Limb (tissue), 2 donors: ENCODE data around the gene SNX6.
"Not testable (repeated sequence)": the region's sequence is repeated elsewhere in the genome, so short reads cannot be mapped to it uniquely, and the experiment has no call there.

Source experiments
- DNase-seq, 2 donors: peaks; one replicate each; pipeline ENCODE4 v3.0.0-alpha.2; 2016; ENCODE audit errors: extremely low spot score in 2 of 2

Gene SNX6

DNA sequence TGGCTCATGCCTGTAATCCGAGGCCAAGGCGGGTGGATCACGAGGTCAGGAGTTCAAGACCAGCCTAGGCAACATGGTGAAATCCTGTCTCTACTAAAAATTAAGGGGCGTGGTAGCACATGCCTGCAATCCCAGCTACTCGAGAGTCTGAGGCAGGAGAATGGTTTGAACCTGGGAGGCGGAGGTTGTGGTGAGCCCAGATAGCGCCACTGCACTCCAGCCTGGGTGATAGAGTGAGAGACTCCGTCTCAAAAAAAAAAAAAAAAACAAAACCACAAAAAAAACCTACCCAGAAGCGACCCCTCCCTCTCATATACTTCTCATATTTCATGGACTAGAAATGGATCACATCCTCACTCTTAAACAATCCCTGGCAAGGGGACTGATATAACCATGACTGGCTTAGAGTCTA lies 4.4 kb upstream of the SNX6 start:
- not testable (repeated sequence) for DNase-seq

DNA sequence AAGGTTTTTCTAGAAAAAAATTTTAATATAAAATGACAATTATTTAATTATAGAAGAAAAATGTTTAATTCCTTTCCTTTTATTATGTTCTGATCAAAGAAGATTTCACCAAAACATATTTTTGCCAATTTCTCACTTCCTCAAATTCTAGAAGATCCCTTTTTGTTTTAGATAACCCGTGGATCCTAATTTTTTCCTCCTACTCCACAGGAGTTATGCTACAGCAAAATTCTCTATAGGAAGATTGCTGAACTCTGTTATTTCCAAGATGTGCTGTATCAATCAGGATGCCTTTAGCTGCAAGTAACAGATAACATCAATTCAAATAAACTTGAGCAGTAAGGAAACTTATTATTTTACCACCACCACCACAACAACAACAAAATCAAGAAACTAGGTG lies 3.8 kb upstream of the SNX6 start:
- no peak for DNase-seq

DNA sequence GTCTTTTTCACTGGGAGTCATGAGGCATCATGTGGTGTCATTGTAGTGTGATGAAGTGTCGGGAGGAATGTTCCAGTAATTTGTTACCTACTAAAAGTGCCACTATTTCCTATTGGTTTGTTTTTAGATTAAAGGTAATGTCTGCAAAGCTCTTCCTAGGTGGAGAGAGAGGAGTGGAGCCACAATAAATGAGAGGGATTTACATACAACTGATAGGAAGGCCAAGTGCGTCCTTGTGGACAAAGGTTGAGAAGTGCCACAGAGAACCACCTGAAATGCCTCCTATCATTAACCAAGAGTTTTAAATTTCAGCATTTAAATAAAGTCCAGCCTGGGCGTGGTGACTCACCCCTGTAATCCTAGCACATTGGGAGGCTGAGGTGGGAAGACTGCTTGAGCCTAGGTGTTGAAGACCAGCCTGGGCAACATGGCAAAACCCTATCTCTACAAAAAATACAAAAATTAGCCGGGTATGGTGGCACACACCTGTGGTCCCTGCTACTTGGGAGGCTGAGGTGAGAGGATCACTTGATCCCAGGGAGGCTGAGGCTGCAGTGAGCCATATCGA lies 2.5 kb upstream of the SNX6 start:
- no peak for DNase-seq

DNA sequence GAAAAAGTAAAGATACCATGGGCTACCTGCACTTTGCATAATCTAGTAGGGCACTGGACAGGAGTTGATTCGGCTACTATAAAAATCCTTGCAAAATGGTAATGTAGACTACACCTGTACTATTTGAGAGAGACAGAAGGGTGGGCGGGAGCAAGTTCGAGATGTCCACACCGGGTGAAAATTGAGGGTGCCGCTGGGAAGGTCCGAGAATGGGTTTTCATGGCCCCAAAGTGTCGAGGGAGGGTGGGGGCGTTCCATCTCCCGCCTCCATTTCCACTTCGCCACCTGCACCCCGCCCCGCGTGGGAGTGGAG lies 648 bp downstream of the SNX6 start:
- no peak for DNase-seq

DNA sequence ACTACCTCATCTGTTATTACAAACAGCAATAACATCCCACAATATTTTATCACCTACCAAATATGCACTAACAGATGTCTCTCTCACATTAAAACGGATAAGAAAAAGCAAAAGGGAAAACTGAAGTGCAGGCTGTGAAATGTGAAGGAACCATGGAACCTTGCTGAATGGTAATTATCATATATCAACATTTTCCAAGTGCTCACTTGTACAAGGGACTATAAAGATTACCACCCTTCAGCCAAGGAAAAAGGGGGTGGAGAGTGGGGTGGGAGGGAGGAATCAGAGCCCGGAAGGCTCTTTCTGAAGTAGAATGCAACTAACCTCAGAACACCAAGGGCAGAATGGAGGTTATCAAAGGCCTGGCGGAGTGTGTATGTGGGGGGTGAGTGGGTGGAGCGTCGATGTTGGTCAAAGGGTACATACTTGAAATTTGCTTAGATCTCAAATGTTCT lies 1.2 kb downstream of the SNX6 start:
- peak in 1 of 2 donors; percentile 26 for DNase-seq

DNA sequence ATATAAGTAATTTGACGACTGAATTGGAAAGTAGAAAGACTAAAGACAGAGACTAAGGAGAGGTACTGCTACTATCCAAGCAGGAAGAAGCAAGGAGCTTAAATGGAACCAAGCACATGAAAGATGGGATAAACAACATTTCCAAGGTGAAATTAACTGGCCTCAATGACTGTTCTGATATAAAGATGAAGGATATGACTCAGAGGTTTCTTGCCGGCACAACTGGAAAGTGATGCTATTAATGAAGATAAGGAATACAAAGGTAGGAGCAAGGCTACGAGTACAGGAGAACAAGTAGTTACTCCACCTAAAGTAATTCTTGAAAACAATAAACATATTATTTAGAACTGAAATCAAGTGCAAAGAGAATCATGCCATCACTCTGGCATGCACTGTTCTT lies 6.4 kb downstream of the SNX6 start:
- no peak for DNase-seq

DNA sequence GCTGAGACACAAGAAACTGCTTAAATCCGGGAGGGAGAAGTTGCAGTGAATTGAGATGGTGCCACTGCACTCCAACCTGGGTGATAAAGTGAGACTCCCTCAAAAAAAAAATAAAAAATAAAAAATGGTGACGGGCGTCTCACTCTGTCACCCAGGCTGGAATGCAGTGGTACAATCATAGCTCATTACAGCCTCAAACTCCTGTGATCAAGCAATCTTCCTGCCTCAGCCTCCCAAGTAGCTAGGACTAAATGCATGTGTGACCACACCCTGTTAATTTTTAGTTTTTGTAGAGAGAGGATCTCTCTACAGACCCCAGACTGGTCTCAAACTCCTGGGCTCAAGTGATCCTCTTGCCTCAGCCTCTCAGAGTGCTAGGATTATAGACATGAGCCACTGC lies 9.1 kb downstream of the SNX6 start:
- no peak for DNase-seq

DNA sequence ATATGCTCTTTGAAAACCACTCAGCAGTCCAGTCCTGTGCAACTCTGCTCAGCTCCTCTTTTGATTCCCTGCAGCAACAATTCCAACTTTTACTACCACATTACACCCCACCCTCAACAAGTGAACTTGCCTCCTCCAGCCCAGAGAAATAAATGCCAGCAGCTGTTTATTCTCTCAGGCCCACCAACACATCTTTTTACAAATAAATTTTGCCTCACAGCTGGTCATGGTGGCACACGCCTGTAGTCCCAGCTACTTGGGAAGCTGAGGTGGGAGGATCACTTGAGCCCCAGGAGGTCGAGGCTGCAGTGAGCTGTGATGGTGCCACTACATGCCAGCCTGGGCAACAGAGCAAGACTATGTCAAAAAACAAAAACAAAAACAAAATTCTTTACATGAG lies 9.8 kb downstream of the SNX6 start:
- DNase-seq, result no peak

DNA sequence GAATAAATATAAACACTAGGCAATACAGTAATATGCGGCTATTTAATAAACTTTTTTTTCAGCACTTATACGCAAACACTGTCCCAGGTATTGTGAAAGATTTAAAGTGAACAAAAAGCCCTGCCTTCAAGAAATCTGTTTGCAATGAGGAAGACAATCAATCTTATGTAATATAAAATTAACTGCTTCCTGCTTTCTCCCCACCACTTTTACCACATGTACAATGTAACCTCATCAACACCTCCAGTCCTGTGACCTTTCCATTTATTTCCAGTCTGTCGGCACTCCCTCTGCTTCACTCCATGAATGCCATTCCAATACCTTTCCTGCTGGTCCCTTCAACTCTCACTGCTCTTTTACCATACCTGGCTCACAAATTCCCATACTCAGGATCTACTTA lies 10.5 kb downstream of the SNX6 start:
- no peak for DNase-seq

DNA sequence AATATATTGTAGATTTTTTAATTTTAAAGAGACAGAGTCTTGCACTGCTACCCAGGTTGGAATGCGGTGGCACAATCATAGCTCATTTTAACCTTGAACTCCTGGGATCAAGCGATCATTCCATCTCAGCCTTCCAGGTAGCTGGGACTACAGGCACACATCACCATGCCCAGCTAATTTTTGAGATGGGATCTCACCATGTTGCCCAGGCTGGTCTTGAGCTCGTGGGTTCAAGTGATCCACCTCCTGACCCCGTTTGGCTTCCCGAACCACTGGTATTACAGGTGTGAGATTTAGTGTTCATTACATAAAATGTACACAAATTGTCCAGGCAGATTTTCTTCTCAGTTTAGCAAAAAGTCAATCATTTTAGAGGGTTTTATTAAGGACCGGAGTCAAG lies 13.6 kb downstream of the SNX6 start:
- DNase-seq, result no peak

DNA sequence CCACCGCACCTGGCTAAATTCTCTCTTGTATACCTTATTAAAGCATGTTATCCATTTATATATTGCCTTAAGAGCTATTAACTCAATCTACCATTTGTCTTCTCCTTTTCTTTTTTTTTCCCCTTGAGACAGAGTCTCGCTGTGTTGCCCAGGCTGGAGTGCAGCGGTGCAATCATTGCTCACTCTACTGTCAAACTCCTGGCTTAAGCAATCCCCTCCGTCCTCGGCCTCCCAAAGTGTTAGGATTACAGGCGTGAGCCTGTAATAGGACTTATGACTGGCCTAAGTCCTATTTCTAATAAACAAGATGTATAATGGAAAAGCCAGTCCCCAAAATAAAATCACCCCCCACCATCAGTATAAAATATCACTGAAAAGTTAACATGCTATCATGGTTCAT lies 14.4 kb downstream of the SNX6 start:
- DNase-seq, result no peak

DNA sequence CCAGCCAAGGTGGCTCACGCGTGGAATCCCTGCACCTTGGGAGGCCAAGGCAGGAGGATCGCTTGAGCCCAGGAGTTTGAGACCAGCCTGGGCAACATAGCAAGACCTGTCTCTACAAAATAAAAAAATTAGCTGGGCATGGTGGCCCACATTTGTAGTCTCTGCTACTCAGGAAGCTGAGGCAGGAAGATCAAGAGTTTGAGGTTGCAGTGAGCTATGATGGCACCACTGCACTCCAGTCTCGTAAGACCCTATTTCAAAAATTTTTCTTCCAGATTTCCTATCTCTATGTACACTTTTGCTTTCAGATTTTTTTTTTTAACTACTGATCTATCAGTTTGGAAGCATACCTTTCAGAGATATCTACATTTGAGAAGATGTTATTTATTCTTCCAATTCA lies 15.3 kb downstream of the SNX6 start:
- DNase-seq, result no peak

DNA sequence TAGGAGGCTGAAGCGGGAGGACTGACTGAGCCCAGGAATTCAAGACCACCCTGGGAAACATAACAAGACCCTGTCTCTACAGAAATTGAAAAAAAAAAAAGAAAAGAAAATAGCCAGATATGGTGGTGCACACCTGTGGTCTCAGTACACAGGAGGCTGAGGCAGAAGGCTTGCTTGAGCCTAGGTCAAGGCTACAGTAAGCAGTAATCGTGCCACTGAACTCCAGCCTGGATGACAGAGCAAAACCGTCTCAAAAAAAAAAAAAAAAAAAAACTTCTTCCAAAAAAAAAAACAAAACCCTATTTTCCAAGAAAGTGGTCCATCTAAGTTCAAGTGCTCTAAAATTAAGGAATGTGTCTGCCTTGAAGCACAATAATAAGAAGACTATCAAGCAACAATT lies 19.8 kb downstream of the SNX6 start:
- DNase-seq, result no peak

DNA sequence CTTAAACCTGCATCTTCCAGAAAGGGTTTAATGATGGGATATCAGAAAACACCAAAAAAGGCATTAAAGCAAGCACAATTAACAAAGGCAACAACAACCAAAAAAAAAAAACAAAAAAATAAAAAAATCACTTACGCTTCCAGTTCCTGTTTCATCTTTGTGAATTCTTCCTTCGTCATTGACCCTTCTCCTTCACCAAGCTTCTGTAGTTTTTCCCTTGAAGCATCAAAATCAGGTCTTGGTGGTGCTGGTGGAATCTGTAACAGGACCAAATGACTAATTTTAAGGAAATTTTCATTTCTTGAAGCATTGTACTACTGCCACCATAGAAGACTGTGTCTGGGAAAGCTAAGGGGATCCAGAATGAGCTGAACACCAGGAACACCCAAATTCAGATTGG lies 24.5 kb downstream of the SNX6 start:
- DNase-seq, result no peak

DNA sequence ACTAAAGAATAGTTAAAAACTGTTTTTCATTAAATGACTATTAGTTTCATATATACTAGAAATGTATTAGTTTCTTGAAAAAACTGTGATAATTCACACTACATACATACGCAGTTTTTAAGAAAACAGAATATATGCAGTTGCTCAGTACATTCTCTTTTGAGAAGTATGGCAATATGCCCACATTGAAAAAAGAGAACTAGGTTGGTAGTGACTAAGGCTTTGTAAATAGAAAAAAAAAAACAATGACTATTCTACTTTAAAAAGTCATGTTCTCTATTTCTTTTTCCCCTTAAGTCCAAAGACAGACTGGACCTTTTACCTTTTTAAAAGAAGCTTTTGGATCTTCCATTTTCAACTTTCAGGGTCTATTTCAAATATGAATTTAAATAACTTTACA lies 25.0 kb downstream of the SNX6 start:
- DNase-seq, result no peak

DNA sequence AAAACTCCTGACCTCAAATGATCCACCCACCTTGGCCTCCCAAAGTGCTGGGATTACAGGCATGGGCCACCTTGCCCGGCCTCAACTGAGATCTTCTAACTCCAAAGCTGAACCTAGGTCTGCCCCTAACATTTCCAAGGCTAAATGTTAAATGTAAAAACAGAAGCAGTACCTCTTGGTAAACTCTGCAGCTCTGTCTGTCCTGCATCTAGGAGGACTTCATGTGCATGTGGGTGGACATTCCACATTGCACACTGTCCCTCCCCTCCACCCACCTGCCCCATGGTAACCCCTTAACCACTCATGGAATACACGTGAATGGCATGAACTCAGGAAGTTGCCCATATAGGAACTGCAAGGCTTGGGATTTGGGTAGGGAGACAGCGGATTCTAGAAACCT lies 33.1 kb downstream of the SNX6 start:
- DNase-seq, result no peak

DNA sequence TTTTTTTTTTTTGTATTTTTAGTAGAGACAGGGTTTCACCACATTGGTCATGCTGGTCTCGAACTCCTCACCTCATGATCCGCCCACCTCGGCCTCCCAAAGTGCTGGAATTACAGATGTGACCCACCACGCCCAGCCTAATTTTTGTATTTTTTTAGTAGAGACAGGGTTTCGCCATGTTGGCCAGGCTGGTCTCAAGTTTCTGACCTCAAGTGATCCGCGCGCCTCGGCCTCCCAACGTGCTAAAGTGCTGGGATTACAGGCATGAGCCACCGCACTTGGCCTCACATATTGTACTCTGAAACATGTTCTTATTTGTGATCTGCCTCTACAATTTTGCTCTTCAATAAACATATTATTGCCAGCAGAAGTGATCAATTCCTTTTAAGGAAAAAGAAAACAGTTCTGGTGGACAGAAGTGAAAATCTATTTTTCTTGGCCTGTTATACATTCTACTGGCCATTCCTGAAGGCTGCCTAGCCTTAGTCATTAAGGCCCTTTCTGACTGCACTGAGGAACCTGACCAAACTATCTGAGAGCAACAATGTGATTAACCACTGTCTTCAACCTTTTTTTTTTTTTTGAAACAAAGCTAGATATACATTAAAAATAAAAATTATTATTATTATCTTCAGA lies 36.1 kb downstream of the SNX6 start:
- no peak for DNase-seq

DNA sequence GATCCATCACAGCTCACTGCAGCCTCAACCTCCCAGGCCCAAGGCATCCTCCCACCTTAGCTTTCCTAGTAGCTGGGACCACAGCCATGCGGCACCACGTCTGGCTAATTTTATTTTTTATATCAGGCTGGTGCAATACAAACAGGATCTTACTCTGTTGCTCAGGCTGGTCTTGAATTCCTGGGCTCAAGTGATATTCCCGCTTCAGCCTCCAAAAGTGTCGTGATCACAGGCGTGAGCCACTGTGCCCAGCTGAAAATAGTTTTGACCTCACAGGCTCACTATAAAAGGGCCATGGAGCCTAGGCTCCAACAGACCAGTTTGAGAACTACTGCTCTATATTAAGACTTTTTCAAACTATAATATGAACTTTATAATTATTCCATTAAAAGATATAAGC lies 37.3 kb downstream of the SNX6 start:
- DNase-seq, result no peak

DNA sequence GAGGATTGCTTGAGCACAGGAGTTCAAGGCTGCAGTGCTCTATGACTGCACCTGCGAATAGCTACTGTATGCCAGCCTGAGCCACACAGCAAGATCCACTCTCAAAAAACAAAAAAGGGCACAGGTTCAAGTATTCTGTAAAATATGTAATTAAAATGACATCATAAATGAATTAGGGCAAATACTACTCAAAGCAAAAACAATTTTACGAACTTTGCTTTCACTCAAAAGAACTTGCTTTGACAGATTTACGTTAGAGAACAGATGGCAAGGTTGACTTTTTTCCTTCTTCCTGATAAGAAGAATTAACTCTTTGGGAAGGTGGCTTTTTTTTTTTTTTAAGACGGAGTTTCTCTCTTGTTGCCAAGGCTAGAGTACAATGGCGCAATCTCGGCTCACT lies 46.4 kb downstream of the SNX6 start:
- DNase-seq, result no peak

DNA sequence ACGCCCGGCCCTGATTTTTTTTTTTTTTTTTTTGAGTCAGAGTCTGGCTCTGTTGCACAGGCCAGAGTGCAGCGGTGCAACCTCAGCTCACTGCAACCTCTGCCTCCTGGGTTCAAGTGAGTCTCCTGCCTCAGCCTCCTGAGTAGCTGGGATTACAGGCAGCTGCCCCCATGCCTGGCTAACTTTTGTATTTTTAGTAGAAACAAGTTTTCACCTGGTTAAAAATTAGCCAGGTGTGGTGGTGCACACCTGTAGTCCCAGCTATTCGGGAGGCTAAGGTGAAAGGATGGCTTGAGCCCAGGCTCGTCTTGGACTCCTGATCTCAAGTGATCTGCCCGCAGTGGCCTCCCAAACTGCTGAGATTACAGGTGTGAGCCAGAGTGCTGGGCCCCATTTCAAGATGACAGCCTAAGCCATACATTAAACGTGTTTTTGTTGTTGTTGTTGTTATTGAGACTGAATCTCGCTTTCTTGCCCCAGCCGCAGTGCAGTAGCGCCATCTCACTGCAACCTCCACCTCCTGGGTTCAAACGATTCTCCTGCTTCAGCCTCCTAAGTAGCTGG lies 47.7 kb downstream of the SNX6 start:
- no peak for DNase-seq

DNA sequence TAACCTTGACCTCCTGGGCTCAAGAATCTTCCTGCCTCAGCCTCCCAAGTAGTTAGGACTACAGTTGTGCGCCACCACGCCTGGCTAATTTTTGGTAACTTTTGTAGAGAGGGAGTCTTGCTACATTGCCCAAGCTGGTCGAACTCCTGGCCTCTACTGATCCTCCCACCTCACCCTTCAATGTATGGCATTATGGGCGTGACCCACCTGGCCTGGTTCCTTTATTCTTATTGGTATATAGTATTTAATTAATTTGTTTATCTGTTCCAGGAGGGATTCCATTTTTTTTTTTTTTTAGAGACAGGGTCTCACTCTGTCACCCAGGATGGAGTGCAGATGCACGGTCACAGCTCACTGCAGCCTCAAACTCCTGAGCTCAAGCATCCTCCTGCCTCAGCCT lies 49.6 kb downstream of the SNX6 start:
- DNase-seq, result no peak

DNA sequence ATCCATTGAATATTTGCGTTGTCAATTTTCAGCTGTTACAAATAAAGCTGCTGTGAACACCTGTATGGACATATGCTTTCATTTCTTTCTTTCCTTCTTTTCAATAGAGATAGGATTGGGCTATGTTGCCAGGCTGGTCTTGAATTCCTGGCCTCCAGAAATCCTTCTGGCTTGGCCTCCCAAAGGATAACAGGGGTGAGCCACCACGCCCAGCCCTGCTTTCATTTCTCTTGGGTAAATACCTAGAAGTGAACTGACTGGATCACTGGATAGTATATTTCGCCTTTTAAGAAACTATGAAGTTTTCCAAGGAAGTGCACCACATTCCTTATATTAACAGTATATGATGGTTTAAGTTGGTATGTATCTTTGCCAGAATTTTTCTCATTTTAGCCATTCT lies 58.2 kb downstream of the SNX6 start:
- no peak for DNase-seq

DNA sequence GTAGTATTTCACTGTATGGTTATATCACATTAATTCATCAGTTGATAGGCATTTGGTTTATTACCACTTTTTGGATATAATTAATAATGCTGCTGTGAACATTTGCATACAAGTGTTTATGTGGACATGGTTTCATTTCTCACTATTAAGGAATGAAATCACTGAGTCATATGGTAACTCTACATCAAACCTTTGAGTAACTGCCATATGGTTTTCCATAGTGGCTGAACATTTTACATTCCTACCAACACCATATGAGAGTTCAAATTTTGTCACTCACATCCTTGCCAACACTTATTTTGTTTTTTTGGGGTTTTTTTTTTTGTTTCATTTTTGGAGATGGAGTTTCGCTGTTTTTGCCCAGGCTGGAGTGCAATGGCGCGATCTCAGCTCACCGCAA lies 60.2 kb downstream of the SNX6 start:
- no peak for DNase-seq

DNA sequence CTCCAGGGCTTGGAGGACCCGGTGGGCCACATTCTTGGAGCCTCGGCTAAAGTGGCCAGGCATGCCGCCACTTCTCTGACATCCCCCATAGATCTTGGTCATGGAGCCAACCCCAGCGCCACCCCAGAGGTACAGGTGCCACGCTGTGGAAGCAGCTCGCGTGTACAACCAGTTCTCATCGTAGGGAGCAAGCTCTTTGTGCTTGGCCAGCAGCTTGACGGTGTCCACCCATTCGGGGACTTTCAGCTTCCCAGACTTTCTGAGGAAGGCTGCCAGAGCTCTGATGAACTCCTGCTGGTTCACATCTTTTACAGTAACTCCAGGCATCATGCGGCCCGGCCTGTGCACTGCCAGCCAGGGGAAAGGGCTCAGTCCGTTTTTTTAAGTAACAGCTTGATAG lies 61.1 kb downstream of the SNX6 start:
- DNase-seq, result no peak
